GM21360 (cell line): ENCODE results near the gene PLXNC1.

Experiments
- ATAC-seq: cut with Tn5 transposase; IDR thresholded peaks from one replicate; pipeline ENCODE4 v1.9.1; 2021; ENCODE audit warnings: mild to moderate bottlenecking, moderate library complexity; ENCODE audit not compliant: unreplicated experiment

The PLXNC1 gene

GRCh38 chr12:94202245-94203180 is 54.1 kb downstream of the PLXNC1 start:
- ATAC-seq, result no peak

- ATAC-seq, result no peak
These were observed 54.8 kb downstream of the PLXNC1 start for GRCh38 chr12:94203181-94203546.

- no peak for ATAC-seq
These were observed 55.4 kb downstream of the PLXNC1 start for GRCh38 chr12:94203796-94204195.

GRCh38 chr12:94204499-94205247 is 56.3 kb downstream of the PLXNC1 start:
- no peak for ATAC-seq

- ATAC-seq, result no peak
These were observed 57.4 kb downstream of the PLXNC1 start for GRCh38 chr12:94205822-94206221.

- ATAC-seq, result no peak
These were observed 58.5 kb downstream of the PLXNC1 start for GRCh38 chr12:94206886-94207285.

GRCh38 chr12:94207467-94207848 is 59.1 kb downstream of the PLXNC1 start:
- ATAC-seq, result no peak

- ATAC-seq, result peak; percentile 72
These were observed 59.7 kb downstream of the PLXNC1 start for GRCh38 chr12:94207849-94208621.

GRCh38 chr12:94208622-94208966 is 60.2 kb downstream of the PLXNC1 start:
- peak; percentile 35 for ATAC-seq

GRCh38 chr12:94209240-94209639 is 60.9 kb downstream of the PLXNC1 start:
- ATAC-seq, result no peak

GRCh38 chr12:94211021-94211420 is 62.6 kb downstream of the PLXNC1 start:
- no peak for ATAC-seq

GRCh38 chr12:94218233-94218632 is 69.9 kb downstream of the PLXNC1 start:
- no peak for ATAC-seq

GRCh38 chr12:94219622-94220302 is 71.4 kb downstream of the PLXNC1 start:
- no peak for ATAC-seq

GRCh38 chr12:94220804-94221203 is 72.4 kb downstream of the PLXNC1 start:
- no peak for ATAC-seq

GRCh38 chr12:94222351-94223084 is 74.1 kb downstream of the PLXNC1 start:
- ATAC-seq, result peak; percentile 50

GRCh38 chr12:94223842-94224241 is 75.5 kb downstream of the PLXNC1 start:
- no peak for ATAC-seq

- no peak for ATAC-seq
These were observed 77.1 kb downstream of the PLXNC1 start for GRCh38 chr12:94225506-94225905.

- no peak for ATAC-seq
These were observed 77.7 kb downstream of the PLXNC1 start for GRCh38 chr12:94225947-94226630.

GRCh38 chr12:94227066-94227465 is 78.7 kb downstream of the PLXNC1 start:
- ATAC-seq, result no peak

GRCh38 chr12:94228488-94228907 is 80.1 kb downstream of the PLXNC1 start:
- ATAC-seq, result no peak
